Vagina (tissue), 2 donors: ENCODE data around the gene LPGAT1.

Experiments used
- CTCF ChIP-seq, 3 experiments: fragments of 450-650 bp in 2 of 3; fragments of 200-600 bp in 1 of 3; sonication (generic) in 1 of 3; IDR thresholded peaks; one replicate each; pipeline ENCODE4 v1.5.1; 2017 to 2019; ENCODE audit warnings: antibody characterized with exemption in 3 of 3, mild to moderate bottlenecking in 2 of 3, moderate library complexity in 2 of 3
- POLR2A ChIP-seq, 2 donors: fragments of 450-650 bp; IDR thresholded peaks; one replicate each; pipeline ENCODE4 v1.6.1; 2017; ENCODE audit warnings: antibody characterized with exemption in 2 of 2, mild to moderate bottlenecking in 2 of 2, moderate library complexity in 2 of 2

GRCh38 chr1:211697356-211697755 lies 133.2 kb downstream of the LPGAT1 start:
- TF ChIP-seq CTCF (IDR thresholded peaks at IDR 0.05) (no peak), POLR2A (IDR thresholded peaks at IDR 0.05) (no peak)
